Activated naive CD8-positive, alpha-beta T cell treated with anti-CD3 and anti-CD28 coated beads for 36 hours (primary cell): ENCODE data around the gene UNC80. TPM values are rescaled to one million over a fixed set of nuclear protein-coding genes. Genes with fewer than 3 reads are reported as not detected.
A peak's percentile ranks its signal among the peaks of the same experiment; 100 is the strongest.

Experiments used
- DNase-seq: peaks from one replicate; pipeline ENCODE4 v3.0.0; 2021
- H3K27ac Mint-ChIP-seq: one replicate; pipeline ENCODE4 v1.8.0; 2022; ENCODE audit warnings: mild to moderate bottlenecking, moderate library complexity, mixed read lengths
- H3K27me3 Mint-ChIP-seq: one replicate; pipeline ENCODE4 v1.8.0; 2022; ENCODE audit warnings: mild to moderate bottlenecking, mixed read lengths
- H3K36me3 Mint-ChIP-seq: one replicate; pipeline ENCODE4 v1.8.0; 2021; ENCODE audit warnings: mild to moderate bottlenecking, mixed read lengths
- H3K4me1 Mint-ChIP-seq: one replicate; pipeline ENCODE4 v1.8.0; 2021; ENCODE audit warnings: mixed read lengths
- H3K4me3 Mint-ChIP-seq: one replicate; pipeline ENCODE4 v1.8.0; 2022; ENCODE audit warnings: mild to moderate bottlenecking, moderate library complexity, mixed read lengths
- H3K9me3 Mint-ChIP-seq: one replicate; pipeline ENCODE4 v1.8.0; 2022; ENCODE audit warnings: mixed read lengths
- total RNA-seq, 2 experiments: library from RNA; stranded (reverse); gene quantifications; one replicate each; pipeline ENCODE4 v1.2.3, GENCODE V29; 2021

The UNC80 gene
- total RNA-seq, 2 experiments from 2014 or later, result not detected

DNA sequence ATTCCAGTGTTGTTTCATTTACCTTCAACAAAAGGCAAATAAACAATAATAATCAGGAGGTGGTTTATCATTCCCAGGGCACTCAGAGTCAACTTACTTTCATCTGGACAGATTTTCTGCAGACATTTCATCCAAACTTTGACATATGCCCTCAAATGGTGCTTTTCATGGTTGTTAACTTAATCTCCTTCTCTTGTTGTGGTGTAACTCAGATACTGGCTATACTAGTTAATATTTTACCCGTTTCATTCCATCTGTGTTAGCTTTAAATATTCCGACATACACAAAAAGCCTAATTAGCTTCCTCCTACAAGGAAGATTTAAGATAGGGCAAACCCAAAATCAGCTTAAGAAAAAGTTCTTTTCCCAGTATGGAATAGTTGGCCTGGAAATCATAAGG is 186.4 kb downstream of the UNC80 start:
- no peak for DNase-seq
- H3K4me3 Mint-ChIP-seq, result no peak overlapping the region
- no peaks in the 10 kb centered on the region for H3K36me3 Mint-ChIP-seq
- no peaks in the 10 kb centered on the region for H3K4me1 Mint-ChIP-seq
- H3K9me3 Mint-ChIP-seq, result no peaks in the 10 kb centered on the region
- peaks cover under 1% of the 10 kb centered on the region for H3K27me3 Mint-ChIP-seq
- no peak overlapping the region for H3K27ac Mint-ChIP-seq

DNA sequence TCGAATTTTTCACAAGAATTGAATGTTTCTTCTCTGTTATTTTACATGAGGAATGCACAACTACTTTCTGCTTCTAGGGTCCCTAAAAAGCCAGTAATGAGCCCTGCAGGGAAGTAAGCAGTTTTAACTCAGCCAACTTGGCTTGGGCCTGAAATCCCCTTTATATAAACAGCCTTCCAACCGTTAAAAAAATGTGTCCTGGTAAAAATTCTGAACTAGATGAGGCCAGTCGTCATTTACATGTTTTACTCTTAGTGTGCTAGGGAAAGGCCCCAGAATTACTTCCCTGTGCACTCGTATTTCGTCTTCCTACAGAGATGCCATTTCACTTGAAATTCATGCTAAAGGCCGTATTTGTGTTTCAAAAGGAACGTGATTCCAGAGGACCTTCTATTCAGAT is 188.4 kb downstream of the UNC80 start:
- Mint-ChIP-seq H3K27ac (no peak overlapping the region), H3K27me3 (no peaks in the 10 kb centered on the region), H3K4me1 (no peaks in the 10 kb centered on the region), H3K4me3 (no peak overlapping the region), H3K9me3 (no peaks in the 10 kb centered on the region), H3K36me3 (no peaks in the 10 kb centered on the region)
- no peak for DNase-seq

- Mint-ChIP-seq H3K27me3 (no peaks in the 10 kb centered on the region), H3K27ac (no peak overlapping the region), H3K9me3 (no peaks in the 10 kb centered on the region), H3K4me3 (no peak overlapping the region), H3K4me1 (no peaks in the 10 kb centered on the region), H3K36me3 (no peaks in the 10 kb centered on the region)
- peak; percentile 24 for DNase-seq
These were observed 189.3 kb downstream of the UNC80 start for GRCh38 chr2:209960676-209961630.

- no peak overlapping the region for H3K27ac Mint-ChIP-seq
These were observed 194.1 kb downstream of the UNC80 start for GRCh38 chr2:209965723-209966122.

GRCh38 chr2:209969692-209970091 is 198.1 kb downstream of the UNC80 start:
- no peaks in the 10 kb centered on the region for H3K9me3 Mint-ChIP-seq
- H3K27ac Mint-ChIP-seq, result no peak overlapping the region
- DNase-seq, result no peak
- no peaks in the 10 kb centered on the region for H3K36me3 Mint-ChIP-seq
- no peak overlapping the region for H3K4me3 Mint-ChIP-seq
- peaks cover 16% of the 10 kb centered on the region for H3K27me3 Mint-ChIP-seq
- no peaks in the 10 kb centered on the region for H3K4me1 Mint-ChIP-seq

More at GRCh38 chr2:209965723-209966122, 194.1 kb downstream of the UNC80 start:
- Mint-ChIP-seq H3K4me1 (no peaks in the 10 kb centered on the region), H3K4me3 (no peak overlapping the region), H3K36me3 (no peaks in the 10 kb centered on the region), H3K9me3 (no peaks in the 10 kb centered on the region), H3K27me3 (peaks cover 3% of the 10 kb centered on the region)
- DNase-seq, result no peak

DNA sequence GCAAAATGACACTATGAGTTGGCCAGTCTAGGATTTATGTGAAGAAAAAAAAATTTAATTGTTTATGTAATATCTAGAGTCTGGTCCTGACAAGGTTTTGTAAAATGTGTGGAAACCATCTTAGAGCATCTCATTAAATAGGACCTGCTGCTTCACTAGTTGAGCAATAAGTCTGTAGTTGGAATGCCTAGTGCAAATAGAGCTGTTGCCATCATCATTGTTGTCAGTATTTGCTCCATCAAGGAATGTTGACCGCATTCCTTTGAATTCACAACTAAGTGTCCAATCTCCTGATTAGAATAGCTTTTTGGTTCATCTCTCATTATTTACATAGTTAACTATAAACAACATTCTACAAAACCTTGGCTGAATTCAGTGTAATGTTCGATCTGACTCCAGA is 198.6 kb downstream of the UNC80 start:
- no peak overlapping the region for H3K27ac Mint-ChIP-seq
- no peaks in the 10 kb centered on the region for H3K36me3 Mint-ChIP-seq
- no peak for DNase-seq
- H3K4me3 Mint-ChIP-seq, result no peak overlapping the region
- H3K4me1 Mint-ChIP-seq, result no peaks in the 10 kb centered on the region
- H3K9me3 Mint-ChIP-seq, result no peaks in the 10 kb centered on the region
- H3K27me3 Mint-ChIP-seq, result peaks cover 16% of the 10 kb centered on the region

- Mint-ChIP-seq H3K4me1 (no peaks in the 10 kb centered on the region), H3K27ac (no peak overlapping the region), H3K9me3 (no peaks in the 10 kb centered on the region), H3K27me3 (peaks cover 16% of the 10 kb centered on the region), H3K36me3 (no peaks in the 10 kb centered on the region), H3K4me3 (no peak overlapping the region)
- DNase-seq, result no peak
These were observed 199.1 kb downstream of the UNC80 start for GRCh38 chr2:209970711-209971110.

DNA sequence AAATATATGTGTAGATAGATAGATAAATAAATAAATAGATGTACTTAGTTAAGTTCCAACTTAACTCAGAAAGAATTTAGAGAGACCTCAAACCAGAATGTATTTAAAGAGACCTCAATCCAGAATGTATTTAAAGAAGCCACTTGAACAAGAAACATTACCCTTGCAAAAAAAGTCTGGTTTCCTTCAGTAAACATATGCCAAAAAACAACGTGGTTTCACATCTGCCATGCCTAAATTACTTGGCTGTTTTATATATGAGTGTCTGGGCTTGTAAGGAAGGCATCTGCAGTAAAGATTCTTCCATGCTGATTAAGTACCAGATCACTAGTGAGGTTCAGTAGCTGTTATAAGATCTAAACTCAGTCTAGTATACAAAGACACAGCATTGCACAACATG is 201.7 kb downstream of the UNC80 start:
- Mint-ChIP-seq H3K36me3 (no peaks in the 10 kb centered on the region), H3K4me3 (no peak overlapping the region), H3K27me3 (peaks cover 13% of the 10 kb centered on the region), H3K4me1 (no peaks in the 10 kb centered on the region), H3K9me3 (no peaks in the 10 kb centered on the region), H3K27ac (no peak overlapping the region)
- no peak for DNase-seq

GRCh38 chr2:209974576-209974975 is 202.9 kb downstream of the UNC80 start:
- Mint-ChIP-seq H3K27ac (no peak overlapping the region), H3K4me1 (no peaks in the 10 kb centered on the region), H3K36me3 (no peaks in the 10 kb centered on the region), H3K27me3 (peaks cover 13% of the 10 kb centered on the region), H3K4me3 (no peak overlapping the region), H3K9me3 (no peaks in the 10 kb centered on the region)
- DNase-seq, result no peak

- DNase-seq, result no peak
- Mint-ChIP-seq H3K4me1 (no peaks in the 10 kb centered on the region), H3K4me3 (no peak overlapping the region), H3K27ac (no peak overlapping the region), H3K9me3 (no peaks in the 10 kb centered on the region), H3K36me3 (no peaks in the 10 kb centered on the region), H3K27me3 (peaks cover 10% of the 10 kb centered on the region)
These were observed 205.2 kb downstream of the UNC80 start for GRCh38 chr2:209976698-209977385.

GRCh38 chr2:209977386-209978239 is 206.0 kb downstream of the UNC80 start:
- DNase-seq, result no peak
- Mint-ChIP-seq H3K4me3 (no peak overlapping the region), H3K27me3 (peaks cover 4% of the 10 kb centered on the region)

DNA sequence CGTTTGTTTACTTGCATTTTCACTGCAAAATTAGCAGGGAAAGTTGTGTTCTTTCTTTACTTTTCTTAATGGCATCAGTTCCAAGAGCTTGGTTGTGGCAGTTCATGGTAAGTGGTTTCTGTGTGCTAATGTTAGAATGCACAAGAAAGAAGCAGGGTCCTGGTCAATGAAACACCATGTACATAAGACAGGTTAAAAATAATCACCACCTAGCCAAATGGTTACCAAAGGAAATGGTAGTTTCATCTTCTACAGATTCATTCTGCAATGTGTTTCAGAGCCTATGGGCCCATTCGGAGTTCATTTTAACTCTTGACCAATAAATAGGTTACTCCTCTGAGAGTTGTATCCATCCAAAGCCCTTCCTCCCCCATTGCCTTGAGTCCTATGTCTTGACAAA is 212.7 kb downstream of the UNC80 start:
- H3K27ac Mint-ChIP-seq, result no peak overlapping the region
- DNase-seq, result no peak
- H3K4me1 Mint-ChIP-seq, result no peaks in the 10 kb centered on the region
- H3K36me3 Mint-ChIP-seq, result no peaks in the 10 kb centered on the region
- H3K9me3 Mint-ChIP-seq, result no peaks in the 10 kb centered on the region
- H3K4me3 Mint-ChIP-seq, result no peak overlapping the region
- H3K27me3 Mint-ChIP-seq, result peaks cover 14% of the 10 kb centered on the region

More at GRCh38 chr2:209977386-209978239, 206.0 kb downstream of the UNC80 start:
- no peaks in the 10 kb centered on the region for H3K36me3 Mint-ChIP-seq
- no peak overlapping the region for H3K27ac Mint-ChIP-seq
- no peaks in the 10 kb centered on the region for H3K4me1 Mint-ChIP-seq
- H3K9me3 Mint-ChIP-seq, result no peaks in the 10 kb centered on the region

- Mint-ChIP-seq H3K27ac (no peak overlapping the region), H3K4me1 (no peaks in the 10 kb centered on the region)
These were observed 214.2 kb downstream of the UNC80 start for GRCh38 chr2:209985874-209986273.

DNA sequence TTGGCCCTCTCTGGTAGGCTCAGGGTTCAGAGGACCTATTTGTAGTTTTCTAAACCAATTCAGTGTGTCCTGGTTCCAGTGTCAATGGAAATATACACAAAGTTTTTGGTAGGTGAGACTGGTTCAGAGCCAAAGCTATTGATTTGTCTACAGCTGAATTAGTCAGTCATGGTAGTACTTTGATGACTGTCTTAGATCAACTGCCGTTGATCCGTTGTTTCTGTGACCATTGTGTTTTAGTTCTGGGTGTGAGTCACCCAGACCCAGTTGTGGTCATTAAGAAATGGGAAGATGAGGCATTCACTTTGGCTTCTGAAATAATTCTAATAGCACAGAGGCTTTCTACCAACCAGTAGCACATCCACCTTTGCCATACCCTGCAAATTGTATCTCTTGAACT is 214.8 kb downstream of the UNC80 start:
- H3K9me3 Mint-ChIP-seq, result no peaks in the 10 kb centered on the region
- H3K4me3 Mint-ChIP-seq, result no peak overlapping the region
- H3K36me3 Mint-ChIP-seq, result no peaks in the 10 kb centered on the region
- H3K4me1 Mint-ChIP-seq, result no peaks in the 10 kb centered on the region
- DNase-seq, result no peak
- peaks cover 26% of the 10 kb centered on the region for H3K27me3 Mint-ChIP-seq
- no peak overlapping the region for H3K27ac Mint-ChIP-seq

More at GRCh38 chr2:209985874-209986273, 214.2 kb downstream of the UNC80 start:
- Mint-ChIP-seq H3K27me3 (peaks cover 23% of the 10 kb centered on the region), H3K36me3 (no peaks in the 10 kb centered on the region), H3K4me3 (no peak overlapping the region), H3K9me3 (no peaks in the 10 kb centered on the region)
- DNase-seq, result no peak

GRCh38 chr2:209988010-209988409 is 216.4 kb downstream of the UNC80 start:
- no peaks in the 10 kb centered on the region for H3K9me3 Mint-ChIP-seq
- H3K4me3 Mint-ChIP-seq, result no peak overlapping the region
- no peak overlapping the region for H3K27ac Mint-ChIP-seq
- H3K4me1 Mint-ChIP-seq, result no peaks in the 10 kb centered on the region
- H3K27me3 Mint-ChIP-seq, result peaks cover 30% of the 10 kb centered on the region
- H3K36me3 Mint-ChIP-seq, result no peaks in the 10 kb centered on the region
- DNase-seq, result no peak
